WERI-Rb-1 (cell line): ENCODE results near the gene CNOT3.
"Not testable (repeated sequence)": the region's sequence is repeated elsewhere in the genome, so short reads cannot be mapped to it uniquely, and the experiment has no call there.

Experiments
- DNase-seq: peaks from one replicate; pipeline ENCODE4 v3.0.0-alpha.2; 2020
- H3K27ac ChIP-seq: fragments of 250-450 bp; sonication (Bioruptor Pico); 2 replicates; pipeline ENCODE4 v1.5.1; 2020; ENCODE audit warnings: mild to moderate bottlenecking, moderate library complexity
- H3K27me3 ChIP-seq: fragments of 250-450 bp; sonication (Bioruptor Pico); 2 replicates; pipeline ENCODE4 v1.5.1; 2021; ENCODE audit warnings: mild to moderate bottlenecking, low read depth, moderate library complexity; ENCODE audit not compliant: insufficient read depth, severe bottlenecking
- H3K36me3 ChIP-seq: fragments of 250-450 bp; sonication (Bioruptor Pico); 2 replicates; pipeline ENCODE4 v1.5.1; 2020; ENCODE audit warnings: mild to moderate bottlenecking, moderate library complexity
- H3K4me3 ChIP-seq: 2 replicates; pipeline ENCODE4 v1.5.1; 2011; ENCODE audit warnings: low read depth, mild to moderate bottlenecking, control low read depth, low read length
- H3K9me3 ChIP-seq: fragments of 250-450 bp; sonication (Bioruptor Pico); 2 replicates; pipeline ENCODE4 v1.5.1; 2021; ENCODE audit warnings: mild to moderate bottlenecking, moderate library complexity; ENCODE audit not compliant: severe bottlenecking
- CTCF ChIP-seq: IDR thresholded peaks from 2 replicates; pipeline ENCODE4 v1.5.1; 2011; ENCODE audit warnings: low read depth, mild to moderate bottlenecking, control low read depth, inconsistent platforms, low read length

Gene CNOT3

GRCh38 chr19:54180691-54181091 lies 43.1 kb downstream of the CNOT3 start:
- no peak for TF ChIP-seq CTCF
- no peak overlapping the region for H3K4me3 ChIP-seq
- DNase-seq = no peak
- no peak overlapping the region for H3K27ac ChIP-seq
- H3K27me3 ChIP-seq = no peaks in the 10 kb centered on the region
- no peaks in the 10 kb centered on the region for H3K9me3 ChIP-seq
- H3K36me3 ChIP-seq = peaks cover 34% of the 10 kb centered on the region

DNA sequence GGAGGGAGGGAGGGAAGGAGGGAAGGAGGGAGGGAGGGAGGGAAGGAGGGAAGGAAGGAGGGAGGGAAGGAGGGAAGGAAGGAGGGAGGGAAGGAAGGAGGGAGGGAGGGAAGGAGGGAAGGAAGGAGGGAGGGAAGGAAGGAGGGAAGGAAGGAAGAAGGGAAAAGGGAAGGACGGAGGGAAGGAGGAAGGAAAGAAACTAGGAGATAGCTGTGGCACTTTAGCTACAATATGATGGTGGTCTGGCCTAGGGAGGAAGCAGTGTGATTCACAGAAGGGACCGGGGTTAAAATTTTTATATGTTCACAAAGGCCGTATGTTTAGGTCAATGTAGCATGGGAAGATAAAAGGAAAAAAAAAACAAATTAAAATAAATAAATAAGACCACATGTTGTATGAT lies 44.3 kb downstream of the CNOT3 start:
- H3K4me3 ChIP-seq, H3K9me3 ChIP-seq, DNase-seq, H3K27me3 ChIP-seq, H3K27ac ChIP-seq: not testable (repeated sequence)
- H3K36me3 ChIP-seq = peaks cover 28% of the 10 kb centered on the region

- Histone ChIP-seq H3K4me3 (no peak overlapping the region), H3K27ac (no peak overlapping the region), H3K9me3 (no peaks in the 10 kb centered on the region), H3K36me3 (peaks cover 29% of the 10 kb centered on the region), H3K27me3 (no peaks in the 10 kb centered on the region)
- TF ChIP-seq CTCF = no peak
- DNase-seq = no peak
Measured at GRCh38 chr19:54183431-54183830, 45.9 kb downstream of the CNOT3 start.

DNA sequence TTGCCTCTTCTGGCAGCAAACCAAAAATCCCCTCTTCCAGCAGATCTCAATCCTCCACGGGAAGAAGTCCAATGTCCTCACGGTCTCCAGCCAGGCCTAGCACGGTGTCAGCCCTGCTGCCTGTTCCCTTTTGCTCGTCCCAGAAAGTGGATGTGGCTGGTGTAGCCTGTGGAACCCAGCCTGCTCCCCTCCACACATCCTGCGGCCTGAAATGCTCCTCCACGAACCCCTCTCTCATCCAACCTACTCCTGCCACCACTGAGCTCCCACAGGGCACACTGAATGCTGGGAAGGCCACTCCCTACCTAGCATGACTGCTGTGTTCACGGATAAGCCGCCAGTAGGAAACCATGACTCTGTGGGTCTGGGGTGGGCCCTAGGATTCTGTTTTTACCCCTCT lies 48.8 kb downstream of the CNOT3 start:
- no peak overlapping the region for H3K27ac ChIP-seq
- DNase-seq = no peak

GRCh38 chr19:54186934-54187381 lies 49.4 kb downstream of the CNOT3 start:
- no peaks in the 10 kb centered on the region for H3K9me3 ChIP-seq
- no peak overlapping the region for H3K4me3 ChIP-seq
- H3K36me3 ChIP-seq = peaks cover 12% of the 10 kb centered on the region
- H3K27me3 ChIP-seq = no peaks in the 10 kb centered on the region
- H3K27ac ChIP-seq = no peak overlapping the region
- DNase-seq = no peak
- no peak for TF ChIP-seq CTCF

More for the DNA sequence above, 48.8 kb downstream of the CNOT3 start:
- Histone ChIP-seq H3K36me3 (peaks cover 12% of the 10 kb centered on the region), H3K4me3 (no peak overlapping the region), H3K9me3 (no peaks in the 10 kb centered on the region), H3K27me3 (no peaks in the 10 kb centered on the region)
- TF ChIP-seq CTCF = no peak

DNA sequence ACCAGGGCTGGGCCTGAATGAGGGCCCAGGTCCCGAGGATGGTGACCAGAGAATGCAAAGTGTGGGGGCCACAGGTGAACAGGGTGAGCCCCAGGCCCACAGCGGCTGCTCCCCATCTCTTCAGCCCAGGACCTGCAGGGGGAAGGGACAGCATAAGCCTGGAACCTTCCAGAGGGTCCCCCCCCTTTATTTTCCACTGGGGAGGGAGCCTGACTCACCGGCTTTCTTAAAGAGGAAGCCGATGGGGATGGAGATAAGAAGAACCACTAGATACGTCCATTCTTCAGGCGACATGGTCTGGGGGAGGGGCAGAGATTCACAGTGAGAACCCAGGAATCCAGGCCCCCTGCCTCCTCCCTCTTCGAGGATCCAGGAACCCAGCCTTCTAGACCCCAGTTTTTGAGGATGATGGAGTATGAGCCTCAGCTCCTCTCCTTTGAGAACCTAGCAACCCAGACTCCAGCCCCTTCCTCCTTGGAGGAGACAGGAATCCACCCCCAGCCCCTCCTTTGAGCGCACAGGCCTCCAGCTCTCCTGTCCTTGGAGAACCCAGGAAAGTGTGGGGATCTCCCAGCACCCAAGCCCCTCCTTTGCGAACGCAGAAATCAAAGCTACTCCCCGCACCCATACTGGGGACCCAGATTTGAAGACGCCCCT lies 50.8 kb downstream of the CNOT3 start:
- Histone ChIP-seq H3K27ac (peak overlapping the region; percentile 91), H3K36me3 (peaks cover 16% of the 10 kb centered on the region), H3K4me3 (peak overlapping the region; percentile 49), H3K27me3 (no peaks in the 10 kb centered on the region), H3K9me3 (no peaks in the 10 kb centered on the region)
- no peak for TF ChIP-seq CTCF
- no peak for DNase-seq
